BLaER1 treated with 17β-estradiol and CSF1 and Interleukin-3, amounts not matched to agents 10 nM and 100 nM (cell line): ENCODE measurements around the gene GLP1R.

ENCODE experiments used
- H3K27ac ChIP-seq, 11 experiments: shearing (Covaris generic); formaldehyde crosslinking; 2 replicates each; pipeline ENCODE4 v1.8.1; 2022
- H3K27me3 ChIP-seq, 11 experiments: shearing (Covaris generic); formaldehyde crosslinking; 2 replicates each; pipeline ENCODE4 v1.8.1; 2022
- H3K36me3 ChIP-seq, 11 experiments: shearing (Covaris generic); formaldehyde crosslinking; 2 replicates each; pipeline ENCODE4 v1.8.1; 2022
- H3K4me1 ChIP-seq, 10 experiments: shearing (Covaris generic); formaldehyde crosslinking; 2 replicates each; pipeline ENCODE4 v1.8.1; 2022
- H3K4me2 ChIP-seq, 11 experiments: shearing (Covaris generic); formaldehyde crosslinking; 2 replicates each; pipeline ENCODE4 v1.8.1; 2022
- H3K4me3 ChIP-seq, 10 experiments: shearing (Covaris generic); formaldehyde crosslinking; 2 replicates each; pipeline ENCODE4 v1.8.1; 2022
- H3K9ac ChIP-seq, 11 experiments: shearing (Covaris generic); formaldehyde crosslinking; 2 replicates each; pipeline ENCODE4 v1.8.1; 2022
- H3K9me3 ChIP-seq, 11 experiments: shearing (Covaris generic); formaldehyde crosslinking; replicated peaks in 1 of 11; 2 replicates each; pipeline ENCODE4 v1.8.1; 2022
- H4K20me1 ChIP-seq, 11 experiments: shearing (Covaris generic); formaldehyde crosslinking; 2 replicates each; pipeline ENCODE4 v1.8.1; 2022
- Cebpa-rat ChIP-seq, 11 experiments: shearing (Covaris generic); IDR thresholded peaks; 2 replicates each; pipeline ENCODE4 v1.8.1; 2022

GLP1R gene

GRCh38 chr6:39048481-39049399 lies at the start of gene GLP1R:
Gene GLP1R, plus strand, starts transcription at chr6:39048781. Its CDS starts 60 bp downstream, at chr6:39048841.
- no peaks in the 10 kb centered on the region for H3K9me3 ChIP-seq
- peaks cover 51 to 60% (median 57%) of the 10 kb centered on the region in 10 experiments for H3K4me1 ChIP-seq
- H3K4me2 ChIP-seq = peak within 1 kb of the TSS; percentile 95 to 99 (median 98)
- H4K20me1 ChIP-seq = peaks cover 0 to 46% (median 19%) of the 10 kb centered on the region in 11 experiments; a peak in 16 of 22 replicates
- no peak for TF ChIP-seq Cebpa-rat (IDR thresholded peaks at IDR 0.05)
- peaks cover 18 to 39% (median 33%) of the 10 kb centered on the region in 11 experiments for H3K27me3 ChIP-seq
- H3K27ac ChIP-seq = peak within 1 kb of the TSS in 8 of 11 experiments; percentile 40 to 71 (median 62); a peak in 13 of 22 replicates
- no peaks in the 10 kb centered on the region for H3K36me3 ChIP-seq
- peak within 1 kb of the TSS; percentile 51 to 76 (median 70) for H3K4me3 ChIP-seq
- H3K9ac ChIP-seq = peak within 1 kb of the TSS; percentile 20 to 84 (median 71); a peak in 21 of 22 replicates

DNA sequence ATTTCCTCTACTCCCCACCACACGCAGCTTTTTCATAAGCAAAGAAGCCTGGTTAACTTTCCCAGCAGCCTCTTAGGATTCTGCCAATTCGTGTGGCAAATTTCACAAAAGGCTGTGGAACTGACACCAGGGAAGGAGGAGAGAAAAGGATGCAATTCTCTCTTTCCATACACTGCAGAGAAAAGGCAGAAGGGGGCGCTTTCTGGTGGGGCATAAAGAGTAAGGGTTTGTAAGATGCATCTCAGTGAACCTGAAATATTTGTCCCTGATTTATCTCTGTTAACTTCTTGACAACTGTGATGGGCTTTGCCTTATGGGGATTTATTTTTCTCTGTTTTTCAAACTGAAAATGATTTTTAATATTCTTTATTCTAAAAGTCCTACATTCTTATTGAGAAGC lies 45.5 kb upstream of the GLP1R start:
- Histone ChIP-seq H3K36me3 (no peaks in the 10 kb centered on the region), H3K4me1 (no peaks in the 10 kb centered on the region), H3K4me2 (no peak overlapping the region), H3K27ac (no peak overlapping the region), H3K9ac (no peak overlapping the region), H3K9me3 (no peaks in the 10 kb centered on the region), H3K4me3 (no peak overlapping the region), H3K27me3 (no peaks in the 10 kb centered on the region; a peak in 1 of 22 replicates), H4K20me1 (no peaks in the 10 kb centered on the region)
- TF ChIP-seq Cebpa-rat (IDR thresholded peaks at IDR 0.05) = no peak

GRCh38 chr6:39003492-39003891 lies 45.1 kb upstream of the GLP1R start:
- no peak overlapping the region for H3K4me2 ChIP-seq
- TF ChIP-seq Cebpa-rat (IDR thresholded peaks at IDR 0.05) = no peak
- H3K9me3 ChIP-seq = no peaks in the 10 kb centered on the region
- no peak overlapping the region for H3K9ac ChIP-seq
- H3K27me3 ChIP-seq = no peaks in the 10 kb centered on the region; a peak in 1 of 22 replicates
- H4K20me1 ChIP-seq = no peaks in the 10 kb centered on the region
- H3K4me3 ChIP-seq = no peak overlapping the region
- H3K4me1 ChIP-seq = no peaks in the 10 kb centered on the region
- no peak overlapping the region for H3K27ac ChIP-seq
- no peaks in the 10 kb centered on the region for H3K36me3 ChIP-seq

- no peak for TF ChIP-seq Cebpa-rat (IDR thresholded peaks at IDR 0.05)
- Histone ChIP-seq H3K4me1 (no peaks in the 10 kb centered on the region), H3K4me3 (no peak overlapping the region), H3K36me3 (no peaks in the 10 kb centered on the region), H3K9ac (no peak overlapping the region), H4K20me1 (no peaks in the 10 kb centered on the region), H3K9me3 (no peaks in the 10 kb centered on the region), H3K27me3 (no peaks in the 10 kb centered on the region; a peak in 1 of 22 replicates), H3K4me2 (no peak overlapping the region), H3K27ac (no peak overlapping the region)
These were observed 43.8 kb upstream of the GLP1R start for GRCh38 chr6:39004801-39005200.

DNA sequence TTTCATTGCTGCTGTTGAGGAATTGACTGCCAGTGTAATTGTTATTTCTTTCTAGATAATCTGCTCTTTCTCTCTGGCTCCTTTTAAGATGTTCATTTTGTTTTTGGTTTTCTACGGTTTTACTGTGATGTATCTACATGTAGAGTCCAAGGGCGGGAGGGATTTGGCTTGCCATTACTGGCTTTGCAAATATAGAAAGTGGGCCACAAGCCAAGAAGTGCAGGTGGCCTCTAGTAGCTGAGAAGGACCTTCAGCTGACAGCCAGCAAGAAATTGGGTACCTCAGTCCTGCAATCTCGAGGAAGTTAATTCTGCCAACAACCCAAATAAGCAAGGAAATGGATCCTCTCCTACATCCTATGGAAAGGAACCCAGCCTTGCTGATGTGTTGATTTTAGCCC lies 42.8 kb upstream of the GLP1R start:
- H3K27ac ChIP-seq = no peak overlapping the region
- no peaks in the 10 kb centered on the region for H3K9me3 ChIP-seq
- no peak overlapping the region for H3K4me2 ChIP-seq
- no peaks in the 10 kb centered on the region for H3K36me3 ChIP-seq
- H3K27me3 ChIP-seq = no peaks in the 10 kb centered on the region; a peak in 1 of 22 replicates
- no peaks in the 10 kb centered on the region for H4K20me1 ChIP-seq
- H3K9ac ChIP-seq = no peak overlapping the region
- H3K4me1 ChIP-seq = no peaks in the 10 kb centered on the region
- no peak overlapping the region for H3K4me3 ChIP-seq
- no peak for TF ChIP-seq Cebpa-rat (IDR thresholded peaks at IDR 0.05)

GRCh38 chr6:39007575-39007974 lies 41.0 kb upstream of the GLP1R start:
- Histone ChIP-seq H3K4me3 (no peak overlapping the region), H3K36me3 (no peaks in the 10 kb centered on the region)

DNA sequence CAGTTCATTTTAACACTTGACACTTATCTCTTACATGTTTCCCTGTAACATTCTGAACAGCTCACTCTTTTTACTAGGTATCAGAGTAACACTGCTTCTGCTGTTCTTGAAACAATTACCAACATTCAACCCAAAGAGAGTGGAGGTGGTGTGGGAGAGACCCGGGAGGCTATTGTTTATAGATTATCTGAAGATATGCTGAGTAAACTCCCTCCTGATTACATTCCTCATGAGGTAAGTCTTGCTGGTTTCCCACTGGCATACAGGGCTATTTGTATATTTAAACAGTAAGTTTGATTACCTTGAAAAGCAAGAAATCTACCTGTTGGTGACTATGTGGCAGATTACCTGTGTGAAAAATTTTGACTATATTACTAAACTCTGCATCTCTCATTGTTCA lies 39.8 kb upstream of the GLP1R start:
- Histone ChIP-seq H3K4me1 (no peaks in the 10 kb centered on the region), H4K20me1 (no peaks in the 10 kb centered on the region), H3K9ac (no peak overlapping the region), H3K4me3 (no peak overlapping the region), H3K27me3 (no peaks in the 10 kb centered on the region), H3K9me3 (no peaks in the 10 kb centered on the region), H3K4me2 (no peak overlapping the region), H3K36me3 (no peaks in the 10 kb centered on the region), H3K27ac (no peak overlapping the region)
- TF ChIP-seq Cebpa-rat (IDR thresholded peaks at IDR 0.05) = no peak

More at GRCh38 chr6:39007575-39007974, 41.0 kb upstream of the GLP1R start:
- Histone ChIP-seq H3K27ac (no peak overlapping the region), H4K20me1 (no peaks in the 10 kb centered on the region), H3K9me3 (no peaks in the 10 kb centered on the region), H3K9ac (no peak overlapping the region), H3K4me2 (no peak overlapping the region), H3K27me3 (no peaks in the 10 kb centered on the region), H3K4me1 (no peaks in the 10 kb centered on the region)
- no peak for TF ChIP-seq Cebpa-rat (IDR thresholded peaks at IDR 0.05)

- Histone ChIP-seq H3K36me3 (no peaks in the 10 kb centered on the region), H3K27me3 (no peaks in the 10 kb centered on the region), H3K27ac (no peak overlapping the region), H4K20me1 (no peaks in the 10 kb centered on the region), H3K4me3 (no peak overlapping the region), H3K9ac (no peak overlapping the region), H3K4me1 (no peaks in the 10 kb centered on the region), H3K4me2 (no peak overlapping the region), H3K9me3 (peaks cover 0 to 2% (median 0%) of the 10 kb centered on the region in 11 experiments; a peak in 2 of 22 replicates)
- TF ChIP-seq Cebpa-rat (IDR thresholded peaks at IDR 0.05) = no peak
These were observed 39.1 kb upstream of the GLP1R start for GRCh38 chr6:39009476-39009875.

DNA sequence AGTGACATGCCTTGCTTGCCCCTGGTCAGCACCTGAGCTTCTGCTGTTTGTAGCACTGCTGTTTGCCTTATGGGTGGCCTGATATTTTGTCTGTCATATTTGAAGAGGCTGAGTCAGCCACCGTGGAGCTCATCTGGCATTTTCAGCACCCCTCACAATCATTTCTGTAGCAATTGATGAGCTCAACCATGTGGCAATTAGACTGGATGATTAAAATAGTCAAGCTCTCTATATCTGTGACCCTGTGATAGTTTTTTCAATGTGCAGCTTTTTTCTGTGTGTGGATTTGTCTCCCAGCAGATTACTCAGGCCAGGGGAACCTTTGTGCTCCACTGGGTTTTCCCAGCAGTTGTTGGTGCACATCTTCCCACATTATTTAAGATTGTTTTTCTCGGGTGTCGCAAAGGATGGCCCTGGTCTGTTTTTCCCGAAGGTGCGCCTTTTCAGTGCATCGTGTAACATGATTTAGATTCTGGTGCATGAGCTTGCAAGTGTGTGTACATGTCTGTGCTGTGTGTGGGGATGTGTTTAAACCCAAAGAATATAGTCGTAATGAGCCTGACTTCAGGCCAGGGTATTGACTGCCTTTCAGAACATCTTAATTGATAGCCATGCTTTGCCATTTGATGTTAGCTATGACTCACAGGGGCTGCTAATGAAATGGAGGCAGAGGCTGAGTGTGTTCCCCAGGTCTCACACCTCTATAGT lies 31.6 kb upstream of the GLP1R start:
- no peak for TF ChIP-seq Cebpa-rat (IDR thresholded peaks at IDR 0.05)
- no peaks in the 10 kb centered on the region for H4K20me1 ChIP-seq
- no peak overlapping the region for H3K9ac ChIP-seq
- H3K36me3 ChIP-seq = no peaks in the 10 kb centered on the region
- no peak overlapping the region for H3K27ac ChIP-seq
- H3K4me3 ChIP-seq = no peak overlapping the region
- H3K9me3 ChIP-seq = peaks cover 0 to 26% (median 11%) of the 10 kb centered on the region in 11 experiments; a peak in 14 of 22 replicates
- no peaks in the 10 kb centered on the region for H3K27me3 ChIP-seq
- H3K4me1 ChIP-seq = peaks cover 0 to 7% (median 4%) of the 10 kb centered on the region in 10 experiments; a peak in 15 of 20 replicates
- no peak overlapping the region for H3K4me2 ChIP-seq
